GM12875 (cell line): ENCODE measurements around the gene PTGR2.
"Not testable (repeated sequence)": the region's sequence is repeated elsewhere in the genome, so short reads cannot be mapped to it uniquely, and the experiment has no call there.

Experiments used
- H3K4me3 ChIP-seq: one replicate; pipeline ENCODE4 v1.5.1; 2011; ENCODE audit warnings: low read depth, low read length, control low read depth
- TF ChIP-seq, protein P1 (sequence below): IDR thresholded peaks from 2 replicates; pipeline ENCODE4 v1.5.1; 2011; ENCODE audit warnings: low read depth, mild to moderate bottlenecking, control low read depth, inconsistent platforms, low read length, moderate library complexity, borderline replicate concordance; ENCODE audit not compliant: insufficient read depth

Gene PTGR2

DNA sequence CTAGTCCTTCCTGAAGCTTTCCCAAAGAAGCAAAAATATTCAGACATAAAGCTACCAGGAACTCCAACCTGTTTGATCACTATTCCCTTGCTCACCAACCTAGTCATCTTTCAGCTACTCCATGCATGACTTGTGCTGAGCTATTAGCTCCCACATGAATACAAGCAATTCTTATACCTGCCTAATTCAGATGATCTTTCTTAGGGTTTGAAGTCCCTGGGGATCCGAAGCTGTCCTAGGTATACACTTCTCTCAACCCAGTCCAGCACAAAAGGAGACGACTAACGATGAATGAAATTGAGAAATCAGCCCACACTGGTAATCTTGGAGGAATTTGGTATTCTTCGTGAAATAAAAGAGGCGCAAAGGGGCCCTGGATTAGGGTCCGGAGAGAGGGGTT, 631 bp upstream of the PTGR2 start:
- no peak overlapping the region for H3K4me3 ChIP-seq
- TF ChIP-seq, protein P1, sequence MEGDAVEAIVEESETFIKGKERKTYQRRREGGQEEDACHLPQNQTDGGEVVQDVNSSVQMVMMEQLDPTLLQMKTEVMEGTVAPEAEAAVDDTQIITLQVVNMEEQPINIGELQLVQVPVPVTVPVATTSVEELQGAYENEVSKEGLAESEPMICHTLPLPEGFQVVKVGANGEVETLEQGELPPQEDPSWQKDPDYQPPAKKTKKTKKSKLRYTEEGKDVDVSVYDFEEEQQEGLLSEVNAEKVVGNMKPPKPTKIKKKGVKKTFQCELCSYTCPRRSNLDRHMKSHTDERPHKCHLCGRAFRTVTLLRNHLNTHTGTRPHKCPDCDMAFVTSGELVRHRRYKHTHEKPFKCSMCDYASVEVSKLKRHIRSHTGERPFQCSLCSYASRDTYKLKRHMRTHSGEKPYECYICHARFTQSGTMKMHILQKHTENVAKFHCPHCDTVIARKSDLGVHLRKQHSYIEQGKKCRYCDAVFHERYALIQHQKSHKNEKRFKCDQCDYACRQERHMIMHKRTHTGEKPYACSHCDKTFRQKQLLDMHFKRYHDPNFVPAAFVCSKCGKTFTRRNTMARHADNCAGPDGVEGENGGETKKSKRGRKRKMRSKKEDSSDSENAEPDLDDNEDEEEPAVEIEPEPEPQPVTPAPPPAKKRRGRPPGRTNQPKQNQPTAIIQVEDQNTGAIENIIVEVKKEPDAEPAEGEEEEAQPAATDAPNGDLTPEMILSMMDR = no peak

DNA sequence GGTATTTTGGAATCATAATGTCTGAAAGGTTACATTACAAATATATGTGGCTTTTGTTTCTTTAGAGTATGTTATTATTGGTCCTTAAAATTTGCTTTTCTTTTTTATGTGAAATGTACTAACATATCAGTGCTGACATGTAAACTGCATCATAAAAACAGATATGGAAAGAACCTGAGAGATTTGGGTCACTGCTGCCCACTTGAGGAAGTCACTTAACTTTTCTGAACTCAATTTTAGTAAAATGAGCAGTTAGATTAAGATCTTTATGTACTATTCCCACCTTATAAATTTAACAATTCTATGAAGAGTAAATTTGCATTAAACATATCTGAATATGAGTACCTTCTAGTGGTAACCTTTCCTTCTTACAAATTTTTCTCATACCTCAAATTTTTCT, 7.5 kb downstream of the PTGR2 start:
- H3K4me3 ChIP-seq = no peak overlapping the region
- TF ChIP-seq, protein P1 = no peak

DNA sequence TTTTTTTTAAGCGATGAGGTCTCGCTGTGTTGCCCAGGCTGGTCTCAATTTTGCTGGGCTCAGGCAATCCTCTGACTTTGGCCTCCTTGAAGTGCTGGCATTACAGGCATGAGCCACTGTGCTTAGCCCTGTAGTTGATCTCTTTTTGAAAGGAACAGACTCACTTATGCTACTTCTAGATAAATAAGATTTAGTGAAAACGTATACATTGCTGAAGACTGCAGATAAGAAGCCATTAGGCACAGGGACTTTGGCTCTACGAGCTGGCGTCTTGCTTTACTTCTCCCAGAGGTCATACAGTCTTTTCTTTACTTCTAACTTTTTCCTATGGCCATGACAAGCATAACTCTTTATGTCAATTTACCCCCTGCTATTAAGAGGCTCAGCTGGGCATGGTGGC, 9.4 kb downstream of the PTGR2 start:
- TF ChIP-seq, protein P1 = no peak
- H3K4me3 ChIP-seq = no peak overlapping the region

- no peak overlapping the region for H3K4me3 ChIP-seq
- TF ChIP-seq, protein P1 = no peak
Measured at GRCh38 chr14:73862480-73862879, 10.8 kb downstream of the PTGR2 start.

- TF ChIP-seq, protein P1 = no peak
- H3K4me3 ChIP-seq = no peak overlapping the region
Measured at GRCh38 chr14:73863209-73863608, 11.6 kb downstream of the PTGR2 start.

GRCh38 chr14:73865534-73866113, 14.0 kb downstream of the PTGR2 start:
- H3K4me3 ChIP-seq = no peak overlapping the region
- TF ChIP-seq, protein P1 = no peak

DNA sequence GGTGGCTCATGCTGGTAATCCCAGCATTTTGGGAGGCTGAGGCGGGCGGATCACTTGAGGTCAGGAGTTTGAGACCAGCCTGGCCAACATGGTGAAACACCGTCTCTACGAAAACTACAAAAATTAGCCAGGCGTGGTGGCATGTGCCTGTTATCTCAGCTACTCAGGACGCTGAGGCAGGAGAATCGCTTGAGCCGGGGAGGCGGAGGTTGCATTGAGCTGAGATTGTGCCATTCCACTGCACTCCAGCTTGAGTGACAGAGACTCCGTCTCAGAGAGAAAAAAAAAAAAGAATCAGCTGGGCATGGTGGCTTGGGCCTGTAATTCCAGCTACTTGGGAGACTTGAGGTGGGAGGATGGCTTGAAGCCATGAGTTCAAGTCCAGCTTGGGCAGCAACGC, 18.1 kb downstream of the PTGR2 start:
- H3K4me3 ChIP-seq = not testable (repeated sequence)
